GM13976 (cell line): Measurements from ENCODE around the gene MPHOSPH9.

Source experiments
- DNase-seq: peaks from one replicate; pipeline ENCODE4 v3.0.0; 2012; ENCODE audit warnings: low spot score
- CTCF ChIP-seq: IDR thresholded peaks from 2 replicates; pipeline ENCODE4 v1.5.1; 2012; ENCODE audit warnings: borderline replicate concordance, mild to moderate bottlenecking; ENCODE audit not compliant: insufficient read depth; ENCODE audit errors: extremely low read depth, missing control alignments, control extremely low read depth
- in situ Hi-C: fragments of 300-500 bp; cut with MboI; formaldehyde crosslinking; loops from one replicate; pipeline ENCODE4 v1.12.0; 2022; ENCODE audit warnings: low sequenced_read_pairs, mixed read lengths, inconsistent platforms; ENCODE audit not compliant: unreplicated experiment

MPHOSPH9 gene

GRCh38 chr12:123233505-123234308 is 766 bp upstream of the MPHOSPH9 start:
- DNase-seq = no peak
- no peak for TF ChIP-seq CTCF
- in situ Hi-C loops = loop anchor here (25.0 kb wide), 1 partner anchor 371 kb away; no protein-coding TSS in a partner anchor

- no peak for TF ChIP-seq CTCF
- peak; percentile 34 for DNase-seq
- in situ Hi-C loops = loop anchor here (25.0 kb wide), 1 partner anchor 370 kb away; no protein-coding TSS in a partner anchor
These were observed 502 bp downstream of the MPHOSPH9 start for GRCh38 chr12:123232472-123232806.

GRCh38 chr12:123231931-123232330 is 1.0 kb downstream of the MPHOSPH9 start:
- in situ Hi-C loops = loop anchor here (25.0 kb wide), 1 partner anchor 370 kb away; no protein-coding TSS in a partner anchor
- TF ChIP-seq CTCF = no peak
- DNase-seq = no peak

GRCh38 chr12:123229051-123229450 is 3.9 kb downstream of the MPHOSPH9 start:
- in situ Hi-C loops = loop anchor here (25.0 kb wide), 1 partner anchor 367 kb away; no protein-coding TSS in a partner anchor
- DNase-seq = no peak
- TF ChIP-seq CTCF = no peak

- in situ Hi-C loops = loop anchor here (25.0 kb wide), 1 partner anchor 365 kb away; no protein-coding TSS in a partner anchor
These were observed 5.2 kb downstream of the MPHOSPH9 start for GRCh38 chr12:123227581-123228258.

More at GRCh38 chr12:123227581-123228258, 5.2 kb downstream of the MPHOSPH9 start:
- DNase-seq = no peak
- no peak for TF ChIP-seq CTCF
